BE2C (cell line): ENCODE measurements around the gene ACTRT2.

Experiments used
- DNase-seq: peaks from one replicate; pipeline ENCODE4 v3.0.0-alpha.2; 2020
- H3K27me3 ChIP-seq: fragments of 250-450 bp; sonication (Bioruptor Pico); 2 replicates; pipeline ENCODE4 v1.5.1; 2020; ENCODE audit warnings: mild to moderate bottlenecking
- H3K36me3 ChIP-seq: fragments of 250-450 bp; sonication (Bioruptor Pico); 2 replicates; pipeline ENCODE4 v1.5.1; 2020; ENCODE audit warnings: mild to moderate bottlenecking
- H3K4me1 ChIP-seq: fragments of 250-450 bp; sonication (Bioruptor Pico); 2 replicates; pipeline ENCODE4 v1.5.1; 2020
- H3K4me3 ChIP-seq: 2 replicates; pipeline ENCODE4 v1.5.1; 2011; ENCODE audit warnings: low read depth, low read length
- H3K9me3 ChIP-seq: fragments of 250-450 bp; sonication (Bioruptor Pico); 2 replicates; pipeline ENCODE4 v1.5.1; 2020
- CTCF ChIP-seq: IDR thresholded peaks from 2 replicates; pipeline ENCODE4 v1.5.1; 2012; ENCODE audit warnings: mild to moderate bottlenecking, low read depth, low read length

The ACTRT2 gene

GRCh38 chr1:3049905-3050304 is 28.6 kb downstream of the ACTRT2 start:
- Histone ChIP-seq H3K36me3 (no peaks in the 10 kb centered on the region), H3K9me3 (no peaks in the 10 kb centered on the region), H3K4me3 (no peak overlapping the region), H3K4me1 (no peaks in the 10 kb centered on the region), H3K27me3 (no peaks in the 10 kb centered on the region)
- no peak for DNase-seq
- no peak for TF ChIP-seq CTCF

GRCh38 chr1:3050603-3051002 is 29.3 kb downstream of the ACTRT2 start:
- Histone ChIP-seq H3K9me3 (no peaks in the 10 kb centered on the region), H3K4me3 (no peak overlapping the region), H3K27me3 (no peaks in the 10 kb centered on the region), H3K36me3 (no peaks in the 10 kb centered on the region), H3K4me1 (no peaks in the 10 kb centered on the region)
- no peak for TF ChIP-seq CTCF
- DNase-seq = no peak

- no peak for DNase-seq
- Histone ChIP-seq H3K27me3 (no peaks in the 10 kb centered on the region), H3K4me3 (no peak overlapping the region), H3K4me1 (no peaks in the 10 kb centered on the region), H3K36me3 (no peaks in the 10 kb centered on the region), H3K9me3 (no peaks in the 10 kb centered on the region)
- TF ChIP-seq CTCF = no peak
These were observed 30.3 kb downstream of the ACTRT2 start for GRCh38 chr1:3051270-3052268.

GRCh38 chr1:3052501-3052900 is 31.2 kb downstream of the ACTRT2 start:
- Histone ChIP-seq H3K27me3 (no peaks in the 10 kb centered on the region), H3K36me3 (no peaks in the 10 kb centered on the region), H3K4me3 (no peak overlapping the region), H3K9me3 (no peaks in the 10 kb centered on the region), H3K4me1 (no peaks in the 10 kb centered on the region)
- DNase-seq = no peak
- no peak for TF ChIP-seq CTCF

GRCh38 chr1:3053366-3053980 is 32.2 kb downstream of the ACTRT2 start:
- Histone ChIP-seq H3K27me3 (no peaks in the 10 kb centered on the region), H3K9me3 (no peaks in the 10 kb centered on the region)
- TF ChIP-seq CTCF = no peak

GRCh38 chr1:3053986-3054385 is 32.7 kb downstream of the ACTRT2 start:
- no peak for TF ChIP-seq CTCF
- Histone ChIP-seq H3K9me3 (no peaks in the 10 kb centered on the region), H3K36me3 (no peaks in the 10 kb centered on the region), H3K4me3 (no peak overlapping the region), H3K4me1 (no peaks in the 10 kb centered on the region), H3K27me3 (no peaks in the 10 kb centered on the region)
- no peak for DNase-seq

More at GRCh38 chr1:3053366-3053980, 32.2 kb downstream of the ACTRT2 start:
- DNase-seq = no peak
- Histone ChIP-seq H3K4me1 (no peaks in the 10 kb centered on the region), H3K4me3 (no peak overlapping the region), H3K36me3 (no peaks in the 10 kb centered on the region)
